GM19397 (cell line): ENCODE results near the gene IL1RAPL2.
"Not testable (repeated sequence)": the region's sequence is repeated elsewhere in the genome, so short reads cannot be mapped to it uniquely, and the experiment has no call there.

Source experiments
- ATAC-seq: cut with Tn5 transposase; IDR thresholded peaks from one replicate; pipeline ENCODE4 v1.9.1; 2021; ENCODE audit warnings: mild to moderate bottlenecking, moderate library complexity; ENCODE audit not compliant: unreplicated experiment

IL1RAPL2 gene

GRCh38 chrX:105006103-105006502 is 440.1 kb downstream of the IL1RAPL2 start:
- ATAC-seq = no peak

GRCh38 chrX:105006996-105007395 is 441.0 kb downstream of the IL1RAPL2 start:
- no peak for ATAC-seq

GRCh38 chrX:105013719-105014118 is 447.7 kb downstream of the IL1RAPL2 start:
- no peak for ATAC-seq

- no peak for ATAC-seq
Observed at GRCh38 chrX:105017641-105018040, 451.6 kb downstream of the IL1RAPL2 start.

GRCh38 chrX:105018865-105019264 is 452.9 kb downstream of the IL1RAPL2 start:
- ATAC-seq = no peak

GRCh38 chrX:105028962-105029361 is 463.0 kb downstream of the IL1RAPL2 start:
- ATAC-seq = not testable (repeated sequence)

GRCh38 chrX:105038672-105039328 is 472.8 kb downstream of the IL1RAPL2 start:
- ATAC-seq = no peak

GRCh38 chrX:105050921-105051320 is 484.9 kb downstream of the IL1RAPL2 start:
- no peak for ATAC-seq

GRCh38 chrX:105051364-105051763 is 485.4 kb downstream of the IL1RAPL2 start:
- no peak for ATAC-seq

GRCh38 chrX:105052926-105053325 is 486.9 kb downstream of the IL1RAPL2 start:
- no peak for ATAC-seq

- ATAC-seq = no peak
Observed at GRCh38 chrX:105063743-105064142, 497.7 kb downstream of the IL1RAPL2 start.

GRCh38 chrX:105098201-105098600 is 532.2 kb downstream of the IL1RAPL2 start:
- no peak for ATAC-seq

- ATAC-seq = no peak
Observed at GRCh38 chrX:105098812-105099211, 532.8 kb downstream of the IL1RAPL2 start.

GRCh38 chrX:105101378-105101777 is 535.4 kb downstream of the IL1RAPL2 start:
- no peak for ATAC-seq

- no peak for ATAC-seq
Observed at GRCh38 chrX:105109936-105110335, 543.9 kb downstream of the IL1RAPL2 start.

GRCh38 chrX:105114554-105115130 is 548.6 kb downstream of the IL1RAPL2 start:
- ATAC-seq = no peak

GRCh38 chrX:105115596-105116320 is 549.8 kb downstream of the IL1RAPL2 start:
- ATAC-seq = not testable (repeated sequence)

GRCh38 chrX:105116486-105116885 is 550.5 kb downstream of the IL1RAPL2 start:
- no peak for ATAC-seq

- ATAC-seq = no peak
Observed at GRCh38 chrX:105117621-105118020, 551.6 kb downstream of the IL1RAPL2 start.

- ATAC-seq = no peak
Observed at GRCh38 chrX:105120463-105120862, 554.5 kb downstream of the IL1RAPL2 start.

- ATAC-seq = no peak
Observed at GRCh38 chrX:105121186-105121585, 555.2 kb downstream of the IL1RAPL2 start.

GRCh38 chrX:105126201-105126600 is 560.2 kb downstream of the IL1RAPL2 start:
- ATAC-seq = no peak
